ENCODE data around the gene CCDC88B.
A peak's percentile ranks its signal among the peaks of the same experiment; 100 is the strongest.
"Not testable (repeated sequence)": the region's sequence is repeated elsewhere in the genome, so short reads cannot be mapped to it uniquely, and the experiment has no call there.

CCDC88B gene

GRCh38 chr11:64321026-64321425 is 19.0 kb upstream of the CCDC88B start:
- no peak for DNase-seq

GRCh38 chr11:64321533-64321932 is 18.5 kb upstream of the CCDC88B start:
- DNase-seq, result no peak

- DNase-seq, result no peak
Observed at GRCh38 chr11:64322925-64323260, 17.1 kb upstream of the CCDC88B start.

- no peak for DNase-seq
Observed at GRCh38 chr11:64323373-64323772, 16.6 kb upstream of the CCDC88B start.

- DNase-seq, result not testable (repeated sequence)
Observed at GRCh38 chr11:64323984-64324383, 16.0 kb upstream of the CCDC88B start.

- DNase-seq, result no peak
Observed at GRCh38 chr11:64324692-64325469, 15.1 kb upstream of the CCDC88B start.

- no peak for DNase-seq
Observed at GRCh38 chr11:64327375-64327774, 12.6 kb upstream of the CCDC88B start.

GRCh38 chr11:64327993-64328392 is 12.0 kb upstream of the CCDC88B start:
- no peak for DNase-seq

- DNase-seq, result no peak
Observed at GRCh38 chr11:64330888-64331287, 9.1 kb upstream of the CCDC88B start.

- peak in 1 of 2 experiments; percentile 46 for DNase-seq
Observed at GRCh38 chr11:64331569-64332371, 8.2 kb upstream of the CCDC88B start.

- no peak for DNase-seq
Observed at GRCh38 chr11:64333556-64333955, 6.4 kb upstream of the CCDC88B start.

GRCh38 chr11:64334764-64335735 is 5.0 kb upstream of the CCDC88B start:
- peak; percentile 91 to 95 for DNase-seq

- no peak for DNase-seq
Observed at GRCh38 chr11:64337538-64338249, 2.3 kb upstream of the CCDC88B start.

GRCh38 chr11:64338716-64339115 is 1.3 kb upstream of the CCDC88B start:
- DNase-seq, result no peak

GRCh38 chr11:64339286-64339685 is 718 bp upstream of the CCDC88B start:
- DNase-seq, result no peak

GRCh38 chr11:64340671-64341335 is 799 bp downstream of the CCDC88B start:
- DNase-seq, result peak in 1 of 2 experiments; percentile 60

GRCh38 chr11:64341429-64341828 is 1.4 kb downstream of the CCDC88B start:
- no peak for DNase-seq

- DNase-seq, result peak; percentile 70 to 95
Observed at GRCh38 chr11:64341851-64342791, 2.1 kb downstream of the CCDC88B start.

- peak in 1 of 2 experiments; percentile 73 for DNase-seq
Observed at GRCh38 chr11:64342869-64343745, 3.1 kb downstream of the CCDC88B start.
